NCI-H187 (cell line): ENCODE results near the gene IGF2R.
"Not testable (repeated sequence)": the region's sequence is repeated elsewhere in the genome, so short reads cannot be mapped to it uniquely, and the experiment has no call there.

Experiments used
- DNase-seq, 2 experiments: peaks; one replicate each; lab custom pipeline; 2025; lab: John Stamatoyannopoulos, UW

The IGF2R gene

GRCh38 chr6:160138839-160139419, 170.0 kb downstream of the IGF2R start:
- DNase-seq, result no peak

GRCh38 chr6:160139420-160139851, 170.6 kb downstream of the IGF2R start:
- DNase-seq, result no peak

GRCh38 chr6:160140493-160140892, 171.6 kb downstream of the IGF2R start:
- not testable (repeated sequence) for DNase-seq

- DNase-seq, result no peak
These were observed 172.3 kb downstream of the IGF2R start for GRCh38 chr6:160141001-160141726.

- no peak for DNase-seq
These were observed 173.3 kb downstream of the IGF2R start for GRCh38 chr6:160142115-160142715.

- no peak for DNase-seq
These were observed 177.7 kb downstream of the IGF2R start for GRCh38 chr6:160146454-160147145.

GRCh38 chr6:160147146-160147536, 178.3 kb downstream of the IGF2R start:
- no peak for DNase-seq

GRCh38 chr6:160154471-160154870, 185.6 kb downstream of the IGF2R start:
- DNase-seq, result no peak

GRCh38 chr6:160156842-160157241, 188.0 kb downstream of the IGF2R start:
- DNase-seq, result no peak

- no peak for DNase-seq
These were observed 191.6 kb downstream of the IGF2R start for GRCh38 chr6:160160450-160160849.
